DMS53 treated with DMSO at 0.1 percent for 48 hours (cell line): ENCODE results near the gene AGO1.
"Not testable (repeated sequence)": the region's sequence is repeated elsewhere in the genome, so short reads cannot be mapped to it uniquely, and the experiment has no call there.

ENCODE experiments used
- DNase-seq: peaks from one replicate; lab custom pipeline; 2025; ENCODE audit not compliant: unreplicated experiment; lab: John Stamatoyannopoulos, UW

AGO1 gene

DNA sequence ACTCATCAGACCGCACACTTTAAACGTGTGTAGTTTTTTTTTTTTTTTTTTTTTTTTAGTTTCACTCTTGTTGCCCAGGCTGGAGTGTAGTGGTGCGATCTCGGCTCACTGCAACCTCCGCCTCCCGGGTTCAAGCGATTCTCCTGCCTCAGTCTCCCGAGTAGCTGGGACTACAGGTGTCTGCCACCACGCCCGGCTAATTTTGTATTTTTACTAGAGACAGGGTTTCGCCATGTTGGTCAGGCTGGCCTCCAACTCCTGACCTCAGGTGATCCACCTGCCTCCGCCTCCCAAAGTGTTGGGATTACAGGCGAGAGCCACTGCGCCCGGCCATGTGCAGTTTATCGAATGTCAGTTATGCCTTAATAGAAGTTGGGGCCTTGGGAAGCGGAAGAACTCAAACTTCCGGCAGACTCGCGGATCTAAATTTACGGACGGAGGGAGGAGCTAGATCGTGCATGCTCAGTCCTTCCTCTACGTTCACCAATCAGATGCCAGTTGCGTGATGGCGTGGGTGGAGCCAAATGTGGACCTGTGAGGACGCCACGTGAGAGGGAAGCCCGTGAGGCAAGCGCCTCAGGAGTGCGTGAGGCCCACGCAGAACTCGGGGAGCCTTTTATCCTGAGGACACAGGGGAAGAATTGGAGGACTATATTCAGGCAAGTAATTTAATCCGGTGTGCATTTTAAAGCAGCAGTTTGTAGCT, 13.6 kb upstream of the AGO1 start:
- peak; percentile 74 for DNase-seq

- DNase-seq, result no peak
These were observed 12.2 kb upstream of the AGO1 start for GRCh38 chr1:35870651-35871309.

DNA sequence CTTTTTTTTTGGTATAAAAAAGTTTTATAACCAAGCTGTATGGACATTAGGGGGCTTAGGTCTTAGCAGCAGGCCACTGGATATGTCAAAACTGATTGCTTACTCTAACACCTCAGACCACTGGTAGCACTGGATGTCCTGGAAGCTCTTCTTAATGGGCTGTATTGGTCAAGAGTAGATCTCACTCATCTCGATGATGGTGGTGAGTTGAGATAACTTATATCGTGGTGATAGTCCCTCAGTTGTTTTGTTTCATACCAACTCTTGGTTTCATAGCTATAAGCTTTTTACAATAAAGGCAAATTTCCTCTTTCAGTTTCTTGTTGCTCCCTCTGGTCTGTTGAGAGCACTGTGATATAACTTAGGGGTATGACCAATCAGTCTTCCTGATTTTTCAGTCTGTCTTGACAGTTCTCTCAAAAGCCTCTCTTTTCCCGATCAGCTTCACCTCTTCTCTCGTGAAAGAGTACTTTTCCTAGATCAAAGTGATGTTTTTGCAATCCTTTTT, 9.7 kb upstream of the AGO1 start:
- DNase-seq, result no peak

GRCh38 chr1:35874115-35874514, 8.9 kb upstream of the AGO1 start:
- DNase-seq, result not testable (repeated sequence)

DNA sequence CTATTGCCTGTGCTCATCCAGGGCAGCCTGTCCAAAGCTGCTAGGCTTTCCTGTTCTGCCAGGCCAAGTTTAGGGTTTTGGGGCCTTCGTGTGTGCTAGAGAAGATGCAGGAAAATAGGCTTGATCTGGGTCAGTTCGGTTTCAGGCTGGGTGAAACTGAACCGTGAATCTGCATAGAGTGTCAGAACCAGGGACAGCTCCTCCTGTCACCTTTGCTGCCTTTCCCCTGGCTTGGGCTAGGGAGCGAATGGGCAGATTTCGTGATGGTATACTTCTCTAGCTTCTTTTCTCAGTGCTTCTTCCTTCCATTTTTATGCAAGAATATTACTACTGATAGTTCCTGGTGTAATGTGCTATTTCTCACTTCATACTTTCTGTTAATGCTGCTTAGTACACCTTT, 6.0 kb upstream of the AGO1 start:
- no peak for DNase-seq

GRCh38 chr1:35881850-35882273, 1.1 kb upstream of the AGO1 start:
- no peak for DNase-seq

DNA sequence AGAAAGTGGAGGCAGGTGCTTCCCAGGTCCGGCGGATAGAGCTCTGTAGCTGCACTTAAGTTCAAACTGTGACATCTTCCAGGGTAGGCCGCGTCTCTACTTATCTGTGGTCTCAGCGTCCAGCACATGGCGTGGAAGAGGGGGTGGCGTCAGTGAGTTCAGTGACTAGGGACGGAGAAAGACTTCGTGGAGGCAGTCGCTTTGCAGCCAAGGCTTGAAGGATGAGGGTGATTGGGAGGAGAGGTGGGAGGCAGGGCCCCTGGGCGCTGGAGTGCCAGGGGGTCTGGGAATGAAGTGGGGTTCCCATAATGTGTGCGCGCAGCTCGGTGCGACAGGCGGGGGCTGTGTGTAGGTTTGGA, 444 bp upstream of the AGO1 start:
- no peak for DNase-seq

GRCh38 chr1:35883635-35884101, 659 bp downstream of the AGO1 start:
- no peak for DNase-seq

- DNase-seq, result no peak
These were observed 1.9 kb downstream of the AGO1 start for GRCh38 chr1:35884934-35885333.

DNA sequence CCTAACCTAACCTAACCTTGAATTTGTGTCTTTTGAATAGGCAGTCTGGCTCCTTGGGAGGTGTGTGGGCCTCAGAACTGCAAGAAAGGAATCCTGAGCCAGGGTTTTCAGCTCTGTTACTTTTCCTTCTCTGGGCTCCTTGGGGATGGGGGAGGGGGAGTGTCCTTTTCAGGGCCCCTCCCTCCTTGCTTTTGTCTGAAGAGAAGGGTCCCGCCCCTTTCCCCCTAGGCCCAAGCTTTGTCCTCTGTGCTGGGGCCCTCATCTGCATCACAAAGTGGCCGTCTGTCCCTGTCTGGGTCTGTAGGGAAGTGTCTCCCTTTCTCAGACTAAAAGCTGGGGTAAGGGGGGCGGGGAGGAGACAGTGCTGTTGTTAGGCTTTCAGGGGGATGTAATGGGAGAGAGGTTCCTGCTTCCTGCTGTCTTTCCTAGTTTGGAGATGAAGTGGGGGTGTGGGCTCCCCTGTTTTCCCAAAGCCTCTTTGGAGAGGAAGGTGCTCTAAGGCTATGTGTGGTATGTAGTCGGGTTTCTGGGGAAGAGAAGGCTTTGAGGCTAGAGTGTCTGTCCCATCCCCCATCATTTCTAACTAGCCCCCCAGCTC, 3.1 kb downstream of the AGO1 start:
- no peak for DNase-seq

GRCh38 chr1:35886577-35887431, 3.8 kb downstream of the AGO1 start:
- DNase-seq, result no peak

DNA sequence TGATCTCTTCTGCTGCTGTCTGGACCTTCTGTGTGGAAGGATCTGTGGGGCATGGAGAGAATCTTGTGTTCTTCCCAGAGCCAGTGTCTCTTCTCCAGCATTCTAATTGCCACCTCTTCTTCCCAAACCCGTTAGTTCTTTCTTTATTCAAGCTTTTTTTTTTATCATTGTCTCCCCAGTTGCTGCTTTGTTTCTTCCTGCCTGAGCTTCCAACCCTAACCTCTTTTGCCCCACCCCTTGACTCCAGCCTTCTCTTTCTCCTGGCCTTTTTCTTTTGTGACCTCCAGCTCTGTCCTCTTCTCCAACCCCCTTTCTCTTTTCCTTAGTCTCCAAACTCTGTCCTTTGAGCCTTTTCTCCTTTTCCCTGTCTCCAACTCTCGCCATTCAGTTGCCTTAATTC, 4.5 kb downstream of the AGO1 start:
- DNase-seq, result no peak

GRCh38 chr1:35888255-35888654, 5.2 kb downstream of the AGO1 start:
- no peak for DNase-seq

GRCh38 chr1:35888981-35889380, 6.0 kb downstream of the AGO1 start:
- DNase-seq, result not testable (repeated sequence)

GRCh38 chr1:35893051-35893879, 10.3 kb downstream of the AGO1 start:
- DNase-seq, result no peak

- DNase-seq, result no peak
These were observed 11.2 kb downstream of the AGO1 start for GRCh38 chr1:35894183-35894582.

DNA sequence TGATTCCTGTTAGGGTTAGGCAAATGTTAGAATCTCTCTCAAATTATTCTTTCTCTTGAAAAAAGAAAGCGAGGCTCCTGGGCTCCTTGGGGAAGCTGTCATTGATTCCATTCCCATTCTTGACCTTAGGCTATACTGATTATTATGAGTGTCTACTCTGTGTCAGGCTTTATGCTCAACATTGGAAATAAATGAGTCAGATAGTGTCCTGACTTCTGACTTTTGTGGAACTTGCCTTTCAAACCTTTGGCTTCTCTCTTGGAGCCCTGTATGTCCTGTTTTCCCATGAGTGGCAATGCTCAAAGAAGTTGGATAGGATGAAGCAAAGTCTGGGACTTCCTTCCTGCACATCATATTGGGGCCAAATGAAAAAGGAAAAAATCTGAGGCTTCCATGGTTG, 11.6 kb downstream of the AGO1 start:
- no peak for DNase-seq

DNA sequence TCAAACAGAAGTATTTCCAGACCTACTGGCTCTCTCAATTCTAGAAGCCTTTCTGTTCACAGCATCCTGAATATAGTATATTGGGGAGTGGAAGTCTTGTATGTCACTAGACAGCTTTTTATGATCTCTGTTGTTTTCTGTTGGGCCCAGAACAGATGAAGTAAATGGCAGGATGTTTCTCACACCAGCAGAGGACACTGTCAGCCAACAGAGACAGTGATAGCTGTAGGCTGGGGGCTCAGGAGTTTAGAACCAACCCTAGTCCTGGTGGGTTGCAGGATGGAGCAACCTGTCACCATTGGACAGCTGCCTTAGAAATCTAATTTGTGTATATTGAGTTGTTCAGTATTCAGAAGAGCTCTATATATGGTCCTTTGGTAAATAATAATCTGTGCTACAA, 16.9 kb downstream of the AGO1 start:
- DNase-seq, result no peak

DNA sequence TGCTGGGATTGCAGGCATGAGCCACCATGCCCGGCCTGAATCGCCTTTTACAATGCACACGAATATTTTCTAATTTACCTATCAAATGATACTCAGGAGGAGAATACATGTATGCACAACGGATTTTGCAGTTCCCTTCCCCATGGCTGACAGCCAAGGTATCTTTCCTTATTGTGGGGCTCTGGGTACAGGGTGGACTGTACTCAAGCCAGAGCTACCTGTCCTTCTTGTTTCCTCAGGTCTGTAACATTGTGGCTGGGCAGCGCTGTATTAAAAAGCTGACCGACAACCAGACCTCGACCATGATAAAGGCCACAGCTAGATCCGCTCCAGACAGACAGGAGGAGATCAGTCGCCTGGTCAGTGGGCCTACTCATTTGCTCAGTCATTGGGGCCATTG, 18.2 kb downstream of the AGO1 start:
- DNase-seq, result no peak

DNA sequence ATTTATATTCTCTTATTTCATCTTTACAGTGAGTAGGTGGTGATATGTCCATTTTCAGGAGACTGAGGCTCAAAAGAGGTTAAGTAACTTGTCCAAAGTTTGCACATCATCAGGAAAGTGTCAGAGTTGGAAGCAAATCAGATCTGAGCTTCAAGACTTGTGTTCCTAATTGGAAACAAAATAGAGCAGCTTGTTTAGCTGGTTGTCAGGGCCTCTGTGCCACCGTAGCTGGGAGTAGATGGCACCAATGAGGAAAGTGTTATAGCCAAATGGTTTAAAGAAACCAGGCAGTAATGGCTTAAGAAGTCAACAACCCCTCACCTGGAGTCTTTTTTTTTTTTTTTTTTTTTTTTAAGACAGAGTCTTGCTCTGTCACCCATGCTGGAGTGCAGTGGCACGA, 19.7 kb downstream of the AGO1 start:
- DNase-seq, result no peak
